Stomach (tissue), 9 donors: ENCODE measurements around the gene LYRM4. TPM values are rescaled to one million over a fixed set of nuclear protein-coding genes. Genes with fewer than 3 reads are reported as not detected.
A peak's percentile ranks its signal among the peaks of the same experiment; 100 is the strongest.

Experiments used
- DNase-seq, 2 donors: peaks; one replicate each; pipeline versions ENCODE4 v3.0.0 to v3.0.0-alpha.2; 2013 to 2019
- H3K27ac ChIP-seq, 5 donors: fragments of 200-600 bp in 4 of 5; sonication (generic) in 4 of 5; one replicate each; pipeline ENCODE4 v1.5.1; 2013 to 2019; ENCODE audit warnings: mild to moderate bottlenecking in 1 of 5, moderate library complexity in 1 of 5
- H3K27me3 ChIP-seq, 3 donors: fragments of 200-600 bp; sonication (generic); one replicate each; pipeline ENCODE4 v1.5.1; 2017 to 2019; ENCODE audit warnings: mixed run types in 1 of 3
- H3K36me3 ChIP-seq, 4 donors: fragments of 200-600 bp; sonication (generic); 1 replicate in 3 of 4; 2 replicates in 1 of 4; pipeline ENCODE4 v1.5.1; 2016 to 2019
- H3K4me1 ChIP-seq, 4 donors: fragments of 200-600 bp; sonication (generic); one replicate each; pipeline ENCODE4 v1.5.1; 2016 to 2019
- H3K4me3 ChIP-seq, 4 donors: fragments of 200-600 bp; sonication (generic) in 3 of 4; one replicate each; pipeline ENCODE4 v1.5.1; 2016 to 2019; ENCODE audit warnings: mild to moderate bottlenecking in 1 of 4
- H3K9me3 ChIP-seq, 4 donors: fragments of 200-600 bp; sonication (generic); one replicate each; pipeline ENCODE4 v1.5.1; 2016 to 2019
- CTCF ChIP-seq, 7 experiments: fragments of 450-650 bp in 4 of 7; fragments of 200-600 bp in 3 of 7; sonication (generic) in 3 of 7; IDR thresholded peaks; one replicate each; pipeline ENCODE4 v1.5.1; 2016 to 2019; ENCODE audit warnings: antibody characterized with exemption in 7 of 7, control low read depth in 2 of 7, mild to moderate bottlenecking in 1 of 7
- EP300 ChIP-seq: sonication (generic); formaldehyde crosslinking; IDR thresholded peaks from one replicate; pipeline ENCODE4 v1.6.1; 2017; ENCODE audit warnings: antibody characterized with exemption
- POLR2A ChIP-seq, 4 donors: fragments of 450-650 bp; IDR thresholded peaks; one replicate each; pipeline ENCODE4 v1.6.1; 2016; ENCODE audit warnings: antibody characterized with exemption in 4 of 4, control low read depth in 2 of 4, mild to moderate bottlenecking in 1 of 4, moderate library complexity in 1 of 4
- POLR2AphosphoS5 ChIP-seq, 3 donors: sonication (generic); formaldehyde crosslinking; IDR thresholded peaks; one replicate each; pipeline ENCODE4 v1.6.1; 2016; ENCODE audit warnings: antibody characterized with exemption in 3 of 3
- WGBS, 5 donors: extraction: QIAGEN DNeasy Blood & Tissue Kit in 3 of 5; methylation state at CpG; one replicate each; pipeline versions ENCODE4 v1.1.5 to v1.1.7; 2013 to 2018; 5-methylcytosine and 5-hydroxymethylcytosine counted together
- intact Hi-C: fragments of 100-400 bp; cut with DNase I; formaldehyde crosslinking; loops from one replicate; pipeline ENCODE4 v1.15.1; 2023; ENCODE audit warnings: low total_unique reads
- polyA plus RNA-seq, 3 donors: library from polyadenylated mRNA; stranded (reverse); fragments of 200-250 nt; gene quantifications; one replicate each; pipeline ENCODE4 v1.2.3, GENCODE V29; 2013
- total RNA-seq, 5 donors: library from RNA; depleted of rRNA; stranded (reverse); fragments of >200 nt; gene quantifications; one replicate each; pipeline versions ENCODE4 v1.1.0 to v1.2.3, GENCODE V29; 2014 to 2016
- donor health status: healthy with polysubstance abuse.
- donor health status: Bipolar disorder and iron deficiency.
- donor health status: healthy.

The LYRM4 gene
- total and polyA plus RNA-seq, 8 donors: 0.58 to 31.4 (median 18.5) TPM; not detected in 1

- no peak for TF ChIP-seq POLR2A (IDR thresholded peaks at IDR 0.05)
- TF ChIP-seq POLR2AphosphoS5 (IDR thresholded peaks at IDR 0.05): no peak
- TF ChIP-seq CTCF (IDR thresholded peaks at IDR 0.05): no peak
- TF ChIP-seq EP300: no peak
- Histone ChIP-seq H3K9me3 (no peaks in the 10 kb centered on the region), H3K27ac (no peak overlapping the region), H3K4me3 (no peak overlapping the region), H3K4me1 (no peaks in the 10 kb centered on the region), H3K36me3 (no peaks in the 10 kb centered on the region), H3K27me3 (no peaks in the 10 kb centered on the region)
- intact Hi-C loops: no loop called here
- DNase-seq: no peak
- WGBS, 5 donors: 87 to 91% (median 89%) methylated on average over 10 to 14 of the region's 14 CpGs
Observed at GRCh38 chr6:5098501-5099270, 162.1 kb downstream of the LYRM4 start.

- no peaks in the 10 kb centered on the region for H3K27me3 ChIP-seq
- no peaks in the 10 kb centered on the region for H3K36me3 ChIP-seq
- DNase-seq: no peak
- TF ChIP-seq EP300 (no peak), POLR2A (IDR thresholded peaks at IDR 0.05) (no peak), POLR2AphosphoS5 (IDR thresholded peaks at IDR 0.05) (no peak), CTCF (IDR thresholded peaks at IDR 0.05) (no peak)
- WGBS, 5 donors: 58 to 73% (median 69%) methylated on average over 2 of the region's 2 CpGs
- intact Hi-C loops: no loop called here
- no peaks in the 10 kb centered on the region for H3K9me3 ChIP-seq
- no peaks in the 10 kb centered on the region for H3K4me1 ChIP-seq
- H3K4me3 ChIP-seq: no peak overlapping the region
- no peak overlapping the region for H3K27ac ChIP-seq
Observed at GRCh38 chr6:5096482-5096881, 164.3 kb downstream of the LYRM4 start.

- no peaks in the 10 kb centered on the region for H3K4me1 ChIP-seq
- no peak for DNase-seq
- H3K27ac ChIP-seq: no peak overlapping the region
- no peaks in the 10 kb centered on the region for H3K36me3 ChIP-seq
- no peak for TF ChIP-seq POLR2AphosphoS5 (IDR thresholded peaks at IDR 0.05)
- no peak for TF ChIP-seq CTCF (IDR thresholded peaks at IDR 0.05)
- no peak for TF ChIP-seq EP300
- TF ChIP-seq POLR2A (IDR thresholded peaks at IDR 0.05): no peak
- WGBS, 5 donors: 64 to 79% (median 74%) methylated on average over 3 of the region's 3 CpGs
- peaks cover 0 to 4% (median 0%) of the 10 kb centered on the region in 3 donors for H3K27me3 ChIP-seq
- H3K4me3 ChIP-seq: no peak overlapping the region
- no peaks in the 10 kb centered on the region for H3K9me3 ChIP-seq
- intact Hi-C loops: no loop called here
Observed at GRCh38 chr6:5095236-5095635, 165.5 kb downstream of the LYRM4 start.

- Histone ChIP-seq H3K9me3 (no peaks in the 10 kb centered on the region), H3K36me3 (no peaks in the 10 kb centered on the region), H3K27me3 (peaks cover 0 to 7% (median 0%) of the 10 kb centered on the region in 3 donors), H3K4me1 (no peaks in the 10 kb centered on the region), H3K4me3 (no peak overlapping the region), H3K27ac (no peak overlapping the region)
- WGBS, 5 donors: 54 to 79% (median 73%) methylated on average over 3 of the region's 3 CpGs
- no peak for TF ChIP-seq CTCF (IDR thresholded peaks at IDR 0.05)
- TF ChIP-seq POLR2A (IDR thresholded peaks at IDR 0.05): no peak
- peak in 1 of 3 donors; percentile 30 for TF ChIP-seq POLR2AphosphoS5 (IDR thresholded peaks at IDR 0.05)
- TF ChIP-seq EP300: no peak
- DNase-seq: peak in 1 of 2 donors; percentile 26
- intact Hi-C loops: no loop called here
Observed at GRCh38 chr6:5094327-5094726, 166.4 kb downstream of the LYRM4 start.
